HUES64 (cell line): ENCODE measurements around the gene VSIG8.

Experiments
- H3K27ac ChIP-seq: 2 replicates; pipeline ENCODE4 v1.7.0; 2013; ENCODE audit warnings: low read depth, low read length, inconsistent platforms
- H3K27me3 ChIP-seq: 2 replicates; pipeline ENCODE4 v1.6.1; 2013; ENCODE audit warnings: mild to moderate bottlenecking, low read length; ENCODE audit not compliant: insufficient read depth
- H3K36me3 ChIP-seq: 2 replicates; pipeline ENCODE4 v1.6.1; 2013; ENCODE audit warnings: mild to moderate bottlenecking, low read length; ENCODE audit not compliant: insufficient read depth
- H3K4me1 ChIP-seq: 2 replicates; pipeline ENCODE4 v1.6.1; 2013; ENCODE audit warnings: mild to moderate bottlenecking, low read length, moderate library complexity; ENCODE audit not compliant: insufficient read depth
- H3K4me3 ChIP-seq: 2 replicates; pipeline ENCODE4 v1.5.1; 2013; ENCODE audit warnings: mild to moderate bottlenecking, low read length, moderate library complexity
- H3K9ac ChIP-seq: 2 replicates; pipeline ENCODE4 v1.6.1; 2013; ENCODE audit warnings: mild to moderate bottlenecking, low read depth, low read length
- H3K9me3 ChIP-seq: 2 replicates; pipeline ENCODE4 v1.6.1; 2013; ENCODE audit warnings: low read depth, low read length; ENCODE audit not compliant: insufficient read depth
- WGBS: fragments of 150-250, 120-280 bp; methylation state at CpG from one replicate; pipeline ENCODE4 v1.1.7; 2013; ENCODE audit warnings: missing lambda C conversion rate; 5-methylcytosine and 5-hydroxymethylcytosine counted together

VSIG8 gene

DNA sequence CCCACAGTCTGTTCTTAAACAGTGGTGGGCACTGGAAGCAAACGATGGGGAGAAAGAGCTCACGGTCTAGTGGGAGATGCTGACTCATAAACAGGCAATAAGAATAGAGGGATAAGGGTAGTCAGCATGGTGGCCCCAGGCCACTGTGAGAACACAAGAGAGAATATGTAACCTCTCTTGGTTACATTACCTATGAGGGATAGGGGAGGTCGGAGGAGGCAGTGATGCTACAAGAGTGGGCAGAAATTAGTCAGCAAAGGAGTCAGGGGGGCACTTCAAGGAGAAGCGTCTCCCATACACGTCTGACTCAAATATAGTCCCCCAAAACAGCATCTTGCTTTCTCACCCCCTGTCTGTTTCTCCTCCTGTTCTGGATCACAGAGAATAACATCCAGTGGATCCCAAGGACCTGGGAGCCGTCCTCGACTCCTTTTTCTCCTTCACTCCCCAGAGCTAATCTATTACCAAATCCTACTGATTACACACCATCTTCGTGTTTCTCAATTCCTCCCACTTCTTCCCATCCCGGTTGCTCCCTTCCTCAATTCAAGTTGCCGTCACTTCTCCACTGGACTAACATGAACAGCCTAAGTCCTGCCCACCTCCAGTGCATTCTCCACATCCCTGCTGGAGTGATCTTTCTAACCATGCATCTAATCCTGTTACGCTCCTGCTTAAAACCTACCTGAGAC lies 33.7 kb downstream of the VSIG8 start:
- H3K27ac ChIP-seq: no peak overlapping the region
- H3K4me3 ChIP-seq: no peak overlapping the region
- peaks cover 12% of the 10 kb centered on the region; the same call in 1 of the 2 replicates for H3K4me1 ChIP-seq
- no peaks in the 10 kb centered on the region for H3K9me3 ChIP-seq
- 93% methylated on average over 11 of the region's 11 CpGs for WGBS
- H3K27me3 ChIP-seq: peaks cover 24% of the 10 kb centered on the region; the same call in 1 of the 2 replicates
- H3K36me3 ChIP-seq: no peaks in the 10 kb centered on the region
- H3K9ac ChIP-seq: no peak overlapping the region

DNA sequence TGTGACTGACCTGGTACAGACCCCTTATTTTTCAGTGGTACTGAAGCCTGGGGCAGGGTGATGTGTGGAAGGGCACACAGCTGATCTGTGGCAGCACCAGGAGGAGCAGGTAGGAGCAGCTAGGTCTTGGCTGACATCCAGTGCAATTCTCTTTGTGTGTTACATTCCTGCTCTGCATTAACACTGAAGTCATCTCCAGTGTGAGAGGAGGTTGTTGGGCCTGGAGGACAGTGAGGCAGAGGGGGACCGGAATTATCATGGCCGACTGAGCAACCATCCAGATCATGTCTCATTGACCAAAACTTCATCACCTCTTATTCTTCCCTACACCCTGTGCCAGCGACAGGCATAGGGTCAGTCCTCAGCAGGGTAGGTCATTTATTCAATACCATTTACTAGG lies 34.3 kb downstream of the VSIG8 start:
- Histone ChIP-seq H3K4me1 (peaks cover 18% of the 10 kb centered on the region; the same call in 1 of the 2 replicates), H3K4me3 (no peak overlapping the region), H3K27me3 (peaks cover 18% of the 10 kb centered on the region; the same call in 1 of the 2 replicates), H3K9ac (no peak overlapping the region), H3K9me3 (no peaks in the 10 kb centered on the region), H3K27ac (no peak overlapping the region), H3K36me3 (no peaks in the 10 kb centered on the region)
- 80% methylated on average over 3 of the region's 3 CpGs for WGBS

- Histone ChIP-seq H3K27ac (no peak overlapping the region), H3K4me3 (no peak overlapping the region), H3K27me3 (peaks cover 12% of the 10 kb centered on the region; the same call in 1 of the 2 replicates), H3K9ac (no peak overlapping the region), H3K4me1 (peaks cover 18% of the 10 kb centered on the region; the same call in 1 of the 2 replicates), H3K36me3 (no peaks in the 10 kb centered on the region), H3K9me3 (no peaks in the 10 kb centered on the region)
- 90% methylated on average over 3 of the region's 3 CpGs for WGBS
Observed at GRCh38 chr1:159827549-159827948, 34.9 kb downstream of the VSIG8 start.

DNA sequence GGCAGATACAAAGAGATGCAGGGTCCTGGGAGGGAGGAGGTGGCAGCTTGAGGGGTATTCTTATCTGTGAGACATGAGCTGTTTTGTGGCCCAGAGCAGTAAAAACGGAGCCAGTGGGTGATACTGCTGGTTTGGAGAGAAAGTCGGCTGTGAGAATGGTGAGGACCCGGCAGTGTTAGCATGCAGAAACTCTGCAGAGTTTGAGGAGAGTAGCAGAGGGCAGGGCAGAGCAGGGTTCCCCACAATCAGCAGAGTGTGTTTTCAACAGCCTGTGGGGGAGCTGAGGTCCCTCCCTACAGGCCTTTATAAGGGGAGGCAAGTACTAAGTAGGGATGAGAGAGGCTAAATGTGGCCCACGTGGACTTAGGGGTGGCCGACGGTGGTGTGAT lies 35.4 kb downstream of the VSIG8 start:
- peaks cover 14% of the 10 kb centered on the region; the same call in 1 of the 2 replicates for H3K4me1 ChIP-seq
- H3K9me3 ChIP-seq: no peaks in the 10 kb centered on the region
- H3K9ac ChIP-seq: no peak overlapping the region
- H3K27ac ChIP-seq: no peak overlapping the region
- H3K4me3 ChIP-seq: no peak overlapping the region
- 89% methylated on average over 6 of the region's 6 CpGs for WGBS
- no peaks in the 10 kb centered on the region for H3K36me3 ChIP-seq
- H3K27me3 ChIP-seq: peaks cover 12% of the 10 kb centered on the region; the same call in 1 of the 2 replicates

GRCh38 chr1:159826441-159827101 lies 35.9 kb downstream of the VSIG8 start, which contains the start of gene SLAMF8:
TSS of gene SLAMF8 (plus strand) at chr1:159826873. CDS start at chr1:159826899, 26 bp downstream.
- Histone ChIP-seq H3K9me3 (no peaks in the 10 kb centered on the region), H3K9ac (no peak within 1 kb of the TSS)

GRCh38 chr1:159825564-159825963 lies 36.9 kb downstream of the VSIG8 start:
- Histone ChIP-seq H3K4me3 (no peak overlapping the region), H3K27me3 (peaks cover 7% of the 10 kb centered on the region; the same call in 1 of the 2 replicates), H3K36me3 (no peaks in the 10 kb centered on the region), H3K27ac (no peak overlapping the region), H3K9me3 (no peaks in the 10 kb centered on the region), H3K4me1 (peaks cover 7% of the 10 kb centered on the region; the same call in 1 of the 2 replicates), H3K9ac (no peak overlapping the region)
- WGBS: 87% methylated on average over 3 of the region's 3 CpGs

More at GRCh38 chr1:159826441-159827101, 35.9 kb downstream of the VSIG8 start, which contains the start of gene SLAMF8:
- Histone ChIP-seq H3K4me1 (peaks cover 9% of the 10 kb centered on the region; the same call in 1 of the 2 replicates), H3K4me3 (no peak within 1 kb of the TSS), H3K27me3 (peaks cover 12% of the 10 kb centered on the region; the same call in 1 of the 2 replicates), H3K27ac (no peak within 1 kb of the TSS), H3K36me3 (no peaks in the 10 kb centered on the region)
- 88% methylated on average over 11 of the region's 11 CpGs for WGBS

GRCh38 chr1:159823406-159823805 lies 39.1 kb downstream of the VSIG8 start:
- Histone ChIP-seq H3K9ac (no peak overlapping the region), H3K36me3 (no peaks in the 10 kb centered on the region), H3K27ac (no peak overlapping the region), H3K9me3 (no peaks in the 10 kb centered on the region), H3K4me3 (no peak overlapping the region), H3K27me3 (no peaks in the 10 kb centered on the region), H3K4me1 (peaks cover 7% of the 10 kb centered on the region; the same call in 1 of the 2 replicates)
- 40% methylated on average over 7 of the region's 7 CpGs for WGBS

DNA sequence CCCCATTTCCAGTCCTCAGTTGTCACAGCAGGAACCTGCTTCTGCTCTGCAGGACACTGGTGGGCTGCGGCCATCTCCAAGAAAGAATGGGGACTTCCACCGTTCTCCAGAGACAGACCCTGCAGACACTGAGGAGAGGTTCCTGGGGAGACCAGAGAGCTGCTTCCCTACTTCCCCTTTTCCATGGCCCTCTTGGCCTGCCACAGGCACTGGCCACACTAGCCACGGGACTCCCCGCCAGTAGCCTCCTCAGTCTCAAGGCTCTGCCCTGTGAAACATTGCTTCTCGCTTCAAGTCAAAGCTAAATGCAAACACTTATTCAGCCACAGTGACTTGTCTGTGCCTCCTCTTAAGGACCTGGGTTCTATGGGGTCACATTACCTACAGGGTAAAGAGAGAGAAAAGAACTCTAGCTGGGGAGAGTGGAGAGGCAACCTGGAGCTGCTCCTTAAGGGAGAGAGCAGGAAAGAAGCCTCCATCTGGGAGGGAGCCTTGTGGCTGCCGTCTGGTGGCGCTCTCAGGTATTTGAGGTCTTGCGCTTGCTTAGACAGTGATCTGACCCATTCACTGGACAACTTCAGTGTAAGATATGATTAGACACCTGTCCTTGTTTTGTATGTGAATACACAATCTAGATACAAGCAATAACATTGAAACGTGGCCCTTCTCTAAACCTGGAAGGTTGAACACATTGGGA lies 41.1 kb downstream of the VSIG8 start:
- Histone ChIP-seq H3K36me3 (no peaks in the 10 kb centered on the region), H3K4me3 (no peak overlapping the region), H3K4me1 (peaks cover 7% of the 10 kb centered on the region; the same call in 1 of the 2 replicates), H3K27ac (no peak overlapping the region), H3K9ac (no peak overlapping the region), H3K27me3 (no peaks in the 10 kb centered on the region), H3K9me3 (no peaks in the 10 kb centered on the region)
- WGBS: 92% methylated on average over 9 of the region's 9 CpGs

- H3K27ac ChIP-seq: no peak overlapping the region
- H3K9ac ChIP-seq: no peak overlapping the region
- no peaks in the 10 kb centered on the region for H3K9me3 ChIP-seq
- H3K27me3 ChIP-seq: no peaks in the 10 kb centered on the region
- no peak overlapping the region for H3K4me3 ChIP-seq
- WGBS: 95% methylated on average over 10 of the region's 11 CpGs
- no peaks in the 10 kb centered on the region for H3K36me3 ChIP-seq
- H3K4me1 ChIP-seq: no peaks in the 10 kb centered on the region
Observed at GRCh38 chr1:159817276-159818041, 45.0 kb downstream of the VSIG8 start.

- WGBS: 87% methylated on average over 5 of the region's 8 CpGs
- no peaks in the 10 kb centered on the region for H3K4me1 ChIP-seq
- H3K9me3 ChIP-seq: no peaks in the 10 kb centered on the region
- no peak overlapping the region for H3K27ac ChIP-seq
- H3K9ac ChIP-seq: no peak overlapping the region
- H3K4me3 ChIP-seq: no peak overlapping the region
- no peaks in the 10 kb centered on the region for H3K36me3 ChIP-seq
- H3K27me3 ChIP-seq: no peaks in the 10 kb centered on the region
Observed at GRCh38 chr1:159815926-159816325, 46.5 kb downstream of the VSIG8 start.
